GM12801 (cell line): ENCODE measurements around the gene VHLL.

Experiments
- TF ChIP-seq, protein P1 (sequence below): IDR thresholded peaks from one replicate; pipeline ENCODE4 v1.5.1; 2011; ENCODE audit warnings: control low read depth; ENCODE audit not compliant: insufficient read length; ENCODE audit errors: extremely low read depth

The VHLL gene

GRCh38 chr1:156249593-156249992 is 49.5 kb downstream of the VHLL start:
- TF ChIP-seq, protein P1, sequence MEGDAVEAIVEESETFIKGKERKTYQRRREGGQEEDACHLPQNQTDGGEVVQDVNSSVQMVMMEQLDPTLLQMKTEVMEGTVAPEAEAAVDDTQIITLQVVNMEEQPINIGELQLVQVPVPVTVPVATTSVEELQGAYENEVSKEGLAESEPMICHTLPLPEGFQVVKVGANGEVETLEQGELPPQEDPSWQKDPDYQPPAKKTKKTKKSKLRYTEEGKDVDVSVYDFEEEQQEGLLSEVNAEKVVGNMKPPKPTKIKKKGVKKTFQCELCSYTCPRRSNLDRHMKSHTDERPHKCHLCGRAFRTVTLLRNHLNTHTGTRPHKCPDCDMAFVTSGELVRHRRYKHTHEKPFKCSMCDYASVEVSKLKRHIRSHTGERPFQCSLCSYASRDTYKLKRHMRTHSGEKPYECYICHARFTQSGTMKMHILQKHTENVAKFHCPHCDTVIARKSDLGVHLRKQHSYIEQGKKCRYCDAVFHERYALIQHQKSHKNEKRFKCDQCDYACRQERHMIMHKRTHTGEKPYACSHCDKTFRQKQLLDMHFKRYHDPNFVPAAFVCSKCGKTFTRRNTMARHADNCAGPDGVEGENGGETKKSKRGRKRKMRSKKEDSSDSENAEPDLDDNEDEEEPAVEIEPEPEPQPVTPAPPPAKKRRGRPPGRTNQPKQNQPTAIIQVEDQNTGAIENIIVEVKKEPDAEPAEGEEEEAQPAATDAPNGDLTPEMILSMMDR = no peak
